Stomach (tissue), 9 donors: ENCODE results near the gene RAP2A. TPM values are rescaled to one million over a fixed set of nuclear protein-coding genes. Genes with fewer than 3 reads are reported as not detected.

Source experiments
- DNase-seq, 2 donors: peaks; one replicate each; pipeline versions ENCODE4 v3.0.0 to v3.0.0-alpha.2; 2013 to 2019
- H3K27ac ChIP-seq, 5 donors: fragments of 200-600 bp in 4 of 5; sonication (generic) in 4 of 5; one replicate each; pipeline ENCODE4 v1.5.1; 2013 to 2019; ENCODE audit warnings: mild to moderate bottlenecking in 1 of 5, moderate library complexity in 1 of 5
- H3K27me3 ChIP-seq, 3 donors: fragments of 200-600 bp; sonication (generic); one replicate each; pipeline ENCODE4 v1.5.1; 2017 to 2019; ENCODE audit warnings: mixed run types in 1 of 3
- H3K36me3 ChIP-seq, 4 donors: fragments of 200-600 bp; sonication (generic); 1 replicate in 3 of 4; 2 replicates in 1 of 4; pipeline ENCODE4 v1.5.1; 2016 to 2019
- H3K4me1 ChIP-seq, 4 donors: fragments of 200-600 bp; sonication (generic); one replicate each; pipeline ENCODE4 v1.5.1; 2016 to 2019
- H3K4me3 ChIP-seq, 4 donors: fragments of 200-600 bp; sonication (generic) in 3 of 4; one replicate each; pipeline ENCODE4 v1.5.1; 2016 to 2019; ENCODE audit warnings: mild to moderate bottlenecking in 1 of 4
- H3K9me3 ChIP-seq, 4 donors: fragments of 200-600 bp; sonication (generic); one replicate each; pipeline ENCODE4 v1.5.1; 2016 to 2019
- EP300 ChIP-seq: sonication (generic); formaldehyde crosslinking; IDR thresholded peaks from one replicate; pipeline ENCODE4 v1.6.1; 2017; ENCODE audit warnings: antibody characterized with exemption
- POLR2A ChIP-seq, 4 donors: fragments of 450-650 bp; IDR thresholded peaks; one replicate each; pipeline ENCODE4 v1.6.1; 2016; ENCODE audit warnings: antibody characterized with exemption in 4 of 4, control low read depth in 2 of 4, mild to moderate bottlenecking in 1 of 4, moderate library complexity in 1 of 4
- POLR2AphosphoS5 ChIP-seq, 3 donors: sonication (generic); formaldehyde crosslinking; IDR thresholded peaks; one replicate each; pipeline ENCODE4 v1.6.1; 2016; ENCODE audit warnings: antibody characterized with exemption in 3 of 3
- WGBS, 5 donors: extraction: QIAGEN DNeasy Blood & Tissue Kit in 3 of 5; methylation state at CpG; one replicate each; pipeline versions ENCODE4 v1.1.5 to v1.1.7; 2013 to 2018; 5-methylcytosine and 5-hydroxymethylcytosine counted together
- intact Hi-C: fragments of 100-400 bp; cut with DNase I; formaldehyde crosslinking; loops from one replicate; pipeline ENCODE4 v1.15.1; 2023; ENCODE audit warnings: low total_unique reads
- polyA plus RNA-seq, 3 donors: library from polyadenylated mRNA; stranded (reverse); fragments of 200-250 nt; gene quantifications; one replicate each; pipeline ENCODE4 v1.2.3, GENCODE V29; 2013
- total RNA-seq, 5 donors: library from RNA; depleted of rRNA; stranded (reverse); fragments of >200 nt; gene quantifications; one replicate each; pipeline versions ENCODE4 v1.1.0 to v1.2.3, GENCODE V29; 2014 to 2016
- TF ChIP-seq, protein P1 (sequence below), 7 experiments: fragments of 450-650 bp in 4 of 7; fragments of 200-600 bp in 3 of 7; sonication (generic) in 3 of 7; IDR thresholded peaks; one replicate each; pipeline ENCODE4 v1.5.1; 2016 to 2019; ENCODE audit warnings: antibody characterized with exemption in 7 of 7, control low read depth in 2 of 7, mild to moderate bottlenecking in 1 of 7
- donor health status: healthy with polysubstance abuse.
- donor health status: Bipolar disorder and iron deficiency.
- donor health status: healthy.

Gene RAP2A
- total and polyA plus RNA-seq, 8 donors: 2.6 to 51.0 (median 8.6) TPM

DNA sequence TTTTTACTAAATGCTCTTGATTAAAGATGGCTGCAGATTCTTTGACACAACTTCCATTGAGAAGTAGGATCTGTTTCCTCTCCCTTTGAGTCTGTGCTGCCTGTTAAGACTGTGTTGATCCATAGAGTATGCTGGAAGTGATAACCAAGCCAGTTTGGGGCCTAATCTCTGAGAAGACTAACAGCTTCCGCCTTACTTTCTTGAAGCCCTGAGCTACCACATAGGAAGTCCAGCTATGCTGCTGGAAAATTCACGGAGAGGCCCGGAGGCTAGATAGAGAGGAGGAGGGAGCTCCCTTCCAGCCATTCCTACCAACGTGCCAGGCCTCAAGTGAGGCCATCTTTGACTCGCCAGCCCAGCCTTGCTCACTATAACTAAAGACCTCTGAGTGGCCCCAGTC is 12.5 kb downstream of the RAP2A start:
- no peak for DNase-seq
- TF ChIP-seq, protein P1, sequence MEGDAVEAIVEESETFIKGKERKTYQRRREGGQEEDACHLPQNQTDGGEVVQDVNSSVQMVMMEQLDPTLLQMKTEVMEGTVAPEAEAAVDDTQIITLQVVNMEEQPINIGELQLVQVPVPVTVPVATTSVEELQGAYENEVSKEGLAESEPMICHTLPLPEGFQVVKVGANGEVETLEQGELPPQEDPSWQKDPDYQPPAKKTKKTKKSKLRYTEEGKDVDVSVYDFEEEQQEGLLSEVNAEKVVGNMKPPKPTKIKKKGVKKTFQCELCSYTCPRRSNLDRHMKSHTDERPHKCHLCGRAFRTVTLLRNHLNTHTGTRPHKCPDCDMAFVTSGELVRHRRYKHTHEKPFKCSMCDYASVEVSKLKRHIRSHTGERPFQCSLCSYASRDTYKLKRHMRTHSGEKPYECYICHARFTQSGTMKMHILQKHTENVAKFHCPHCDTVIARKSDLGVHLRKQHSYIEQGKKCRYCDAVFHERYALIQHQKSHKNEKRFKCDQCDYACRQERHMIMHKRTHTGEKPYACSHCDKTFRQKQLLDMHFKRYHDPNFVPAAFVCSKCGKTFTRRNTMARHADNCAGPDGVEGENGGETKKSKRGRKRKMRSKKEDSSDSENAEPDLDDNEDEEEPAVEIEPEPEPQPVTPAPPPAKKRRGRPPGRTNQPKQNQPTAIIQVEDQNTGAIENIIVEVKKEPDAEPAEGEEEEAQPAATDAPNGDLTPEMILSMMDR (IDR thresholded peaks at IDR 0.05): no peak
- TF ChIP-seq POLR2AphosphoS5 (IDR thresholded peaks at IDR 0.05) (no peak), POLR2A (IDR thresholded peaks at IDR 0.05) (no peak), EP300 (no peak)
- Histone ChIP-seq H3K9me3 (no peaks in the 10 kb centered on the region), H3K4me1 (peaks cover 0 to 4% (median 0%) of the 10 kb centered on the region in 4 donors), H3K36me3 (no peaks in the 10 kb centered on the region), H3K27me3 (no peaks in the 10 kb centered on the region), H3K4me3 (no peak overlapping the region), H3K27ac (no peak overlapping the region)
- intact Hi-C loops: no loop called here
- 92 to 98% (median 95%) methylated on average over 5 of the region's 5 CpGs for WGBS, 5 donors

DNA sequence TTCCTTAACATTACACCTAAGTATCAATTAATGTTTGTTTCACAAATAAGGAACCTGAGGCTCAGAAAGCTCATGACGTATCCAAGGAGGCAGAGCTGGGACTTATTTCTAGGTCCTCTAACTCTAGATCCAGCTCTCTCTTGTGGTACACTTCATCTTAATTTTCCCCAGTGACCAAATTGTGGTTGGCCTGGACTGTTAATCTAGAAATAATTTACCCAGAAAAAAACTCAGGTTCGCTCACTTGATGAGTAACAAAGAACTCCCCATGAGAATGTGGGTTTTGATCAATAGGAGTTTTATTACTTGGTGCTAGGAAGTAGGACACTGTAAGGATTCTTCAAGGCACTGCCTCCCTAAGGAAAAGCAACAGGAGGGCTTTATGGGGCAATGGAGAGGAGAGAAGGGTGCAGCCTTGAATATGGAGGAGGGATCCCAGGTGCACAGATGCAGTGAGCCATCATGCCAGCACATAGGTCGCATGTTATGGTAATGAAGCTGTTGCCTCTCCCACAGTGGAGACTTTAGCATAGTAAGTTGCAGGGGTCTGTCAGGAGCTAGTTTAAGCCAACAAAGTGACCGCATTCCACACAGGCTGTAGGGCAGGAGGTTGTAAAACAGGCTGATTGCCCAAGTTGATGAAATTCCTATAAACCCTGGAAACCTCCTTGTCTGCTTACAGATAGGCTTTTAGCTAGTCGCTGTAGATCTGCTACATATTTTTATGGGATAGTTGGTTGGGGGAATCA is 14.7 kb downstream of the RAP2A start:
- H3K27ac ChIP-seq: no peak overlapping the region
- TF ChIP-seq POLR2A (IDR thresholded peaks at IDR 0.05) (no peak), POLR2AphosphoS5 (IDR thresholded peaks at IDR 0.05) (no peak), EP300 (no peak)
- TF ChIP-seq, protein P1 (IDR thresholded peaks at IDR 0.05): no peak
- peaks cover 0 to 4% (median 0%) of the 10 kb centered on the region in 4 donors for H3K4me1 ChIP-seq
- 90 to 96% (median 94%) methylated on average over 5 of the region's 5 CpGs for WGBS, 5 donors
- no peaks in the 10 kb centered on the region for H3K36me3 ChIP-seq
- no peaks in the 10 kb centered on the region for H3K27me3 ChIP-seq
- H3K4me3 ChIP-seq: no peak overlapping the region
- intact Hi-C loops: no loop called here
- no peaks in the 10 kb centered on the region for H3K9me3 ChIP-seq
- no peak for DNase-seq

DNA sequence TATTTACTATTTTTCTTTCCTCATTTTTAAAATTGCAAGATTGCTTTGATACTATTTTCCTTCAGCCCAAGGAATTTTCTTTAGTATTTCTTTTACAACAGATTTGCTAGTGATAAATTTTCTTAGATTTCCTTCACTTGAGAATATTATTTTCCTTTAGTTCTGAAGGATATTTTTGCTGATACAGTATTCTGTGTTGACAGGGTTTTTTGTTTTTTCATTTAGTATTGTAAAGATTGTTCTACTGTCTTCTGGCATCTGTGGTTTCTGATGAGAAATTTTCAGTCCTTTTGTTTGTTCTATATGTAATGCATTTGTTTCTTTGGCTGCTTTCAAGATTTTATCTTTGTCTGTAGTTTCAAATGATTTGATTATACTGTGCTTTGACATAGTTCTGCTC is 20.7 kb downstream of the RAP2A start:
- intact Hi-C loops: no loop called here

DNA sequence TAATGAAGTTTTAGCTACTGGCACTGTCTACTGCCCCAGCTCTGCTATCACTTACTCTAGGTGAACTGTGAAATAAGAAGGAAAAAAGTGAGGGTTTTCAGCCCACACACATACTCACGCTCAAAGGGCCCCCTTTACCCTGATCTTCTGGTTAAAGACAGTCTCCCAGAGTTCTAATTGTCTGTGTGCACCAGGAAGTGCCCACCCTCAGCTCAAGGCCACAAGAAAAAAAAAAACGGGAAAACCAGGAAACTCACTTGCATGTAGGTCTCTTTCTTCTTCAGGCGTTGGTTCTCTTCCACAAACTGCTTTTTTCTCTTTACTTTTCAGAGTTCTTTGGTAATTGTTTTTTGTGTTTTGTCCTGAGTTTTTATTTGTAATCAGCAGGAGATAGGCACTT is 22.1 kb downstream of the RAP2A start:
- Histone ChIP-seq H3K27ac (no peak overlapping the region), H3K27me3 (no peaks in the 10 kb centered on the region), H3K4me1 (peaks cover 0 to 6% (median 0%) of the 10 kb centered on the region in 4 donors), H3K9me3 (no peaks in the 10 kb centered on the region), H3K36me3 (no peaks in the 10 kb centered on the region), H3K4me3 (no peak overlapping the region)
- intact Hi-C loops: no loop called here
- 81 to 87% (median 84%) methylated on average over 3 of the region's 3 CpGs for WGBS, 5 donors
- DNase-seq: no peak
- no peak for TF ChIP-seq POLR2A (IDR thresholded peaks at IDR 0.05)
- TF ChIP-seq, protein P1 (IDR thresholded peaks at IDR 0.05): no peak
- TF ChIP-seq EP300: no peak
- no peak for TF ChIP-seq POLR2AphosphoS5 (IDR thresholded peaks at IDR 0.05)

More for the DNA sequence above, 20.7 kb downstream of the RAP2A start:
- Histone ChIP-seq H3K36me3 (no peaks in the 10 kb centered on the region), H3K9me3 (no peaks in the 10 kb centered on the region), H3K27me3 (no peaks in the 10 kb centered on the region), H3K4me3 (no peak overlapping the region), H3K4me1 (peaks cover 0 to 5% (median 0%) of the 10 kb centered on the region in 4 donors), H3K27ac (no peak overlapping the region)
- no peak for TF ChIP-seq POLR2AphosphoS5 (IDR thresholded peaks at IDR 0.05)
- no peak for DNase-seq

DNA sequence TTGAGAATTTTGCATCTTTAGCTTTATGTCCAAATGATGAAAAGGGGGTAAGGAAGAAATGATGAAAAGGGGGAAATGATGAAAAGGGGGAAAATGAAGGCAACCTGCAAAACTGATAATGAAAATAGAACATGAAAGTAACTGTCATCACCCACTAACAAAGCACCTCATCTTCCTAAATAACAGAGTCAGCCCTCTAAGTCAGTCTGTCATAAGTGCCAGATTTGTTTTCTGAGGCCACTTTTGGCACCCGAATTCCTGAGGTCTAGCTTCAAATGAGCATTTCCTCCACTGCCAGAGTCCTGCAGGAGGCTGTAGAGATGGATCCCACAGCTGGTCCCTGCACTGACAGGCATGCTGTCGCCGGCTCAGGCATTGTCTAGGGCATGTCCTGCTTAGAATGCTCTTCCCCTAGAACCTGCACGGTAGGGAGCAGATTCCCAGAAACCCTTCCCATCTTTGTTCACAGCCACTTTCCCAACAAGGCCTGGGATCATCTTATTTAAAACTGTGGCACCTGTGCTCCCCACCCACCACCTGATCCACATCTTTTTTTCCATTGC is 25.3 kb downstream of the RAP2A start:
- TF ChIP-seq POLR2A (IDR thresholded peaks at IDR 0.05): no peak
- Histone ChIP-seq H3K27me3 (no peaks in the 10 kb centered on the region), H3K4me3 (no peak overlapping the region), H3K4me1 (peaks cover 0 to 6% (median 0%) of the 10 kb centered on the region in 4 donors), H3K9me3 (no peaks in the 10 kb centered on the region), H3K27ac (no peak overlapping the region), H3K36me3 (peaks cover 0 to 9% (median 4%) of the 10 kb centered on the region in 4 donors)
- 71 to 89% (median 86%) methylated on average over 4 of the region's 4 CpGs for WGBS, 5 donors
- intact Hi-C loops: no loop called here
- no peak for DNase-seq
